AG20443 (cell line): ENCODE results near the gene PCSK5.
"Not testable (repeated sequence)": the region's sequence is repeated elsewhere in the genome, so short reads cannot be mapped to it uniquely, and the experiment has no call there.

Experiments
- DNase-seq: peaks from one replicate; pipeline ENCODE4 v3.0.0; 2012; ENCODE audit warnings: low spot score, mixed read lengths

PCSK5 gene

GRCh38 chr9:76359365-76359764, 468.9 kb downstream of the PCSK5 start:
- DNase-seq = no peak

- no peak for DNase-seq
These were observed 469.3 kb downstream of the PCSK5 start for GRCh38 chr9:76359766-76360165.

GRCh38 chr9:76362332-76363031, 472.0 kb downstream of the PCSK5 start:
- not testable (repeated sequence) for DNase-seq

GRCh38 chr9:76363032-76363395, 472.5 kb downstream of the PCSK5 start:
- no peak for DNase-seq

GRCh38 chr9:76365028-76365427, 474.6 kb downstream of the PCSK5 start:
- DNase-seq = peak; percentile 38

- DNase-seq = no peak
These were observed 475.8 kb downstream of the PCSK5 start for GRCh38 chr9:76366275-76366674.

- no peak for DNase-seq
These were observed 479.1 kb downstream of the PCSK5 start for GRCh38 chr9:76369583-76369982.

- DNase-seq = no peak
These were observed 480.0 kb downstream of the PCSK5 start for GRCh38 chr9:76370396-76371023.

GRCh38 chr9:76371901-76372300, 481.4 kb downstream of the PCSK5 start:
- DNase-seq = no peak

GRCh38 chr9:76372336-76372735, 481.9 kb downstream of the PCSK5 start:
- no peak for DNase-seq

GRCh38 chr9:76373173-76373783, 482.8 kb downstream of the PCSK5 start:
- peak; percentile 55 for DNase-seq

GRCh38 chr9:76373784-76374474, 483.5 kb downstream of the PCSK5 start:
- DNase-seq = no peak

GRCh38 chr9:76374783-76375559, 484.5 kb downstream of the PCSK5 start:
- peak; percentile 86 for DNase-seq

- DNase-seq = no peak
These were observed 487.3 kb downstream of the PCSK5 start for GRCh38 chr9:76377791-76378190.

GRCh38 chr9:76378367-76379073, 488.0 kb downstream of the PCSK5 start:
- DNase-seq = no peak

- no peak for DNase-seq
These were observed 489.0 kb downstream of the PCSK5 start for GRCh38 chr9:76379494-76379893.

GRCh38 chr9:76390656-76391055, 500.2 kb downstream of the PCSK5 start:
- DNase-seq = no peak

GRCh38 chr9:76394195-76394959, 503.9 kb downstream of the PCSK5 start, which contains the start of gene RFK:
TSS of gene RFK (minus strand) at chr9:76394426. CDS start at chr9:76394171, 255 bp downstream.
- DNase-seq = peak; percentile 98

- peak; percentile 52 for DNase-seq
These were observed 504.4 kb downstream of the PCSK5 start for GRCh38 chr9:76394960-76395252.

GRCh38 chr9:76395381-76395780, 504.9 kb downstream of the PCSK5 start:
- no peak for DNase-seq

- DNase-seq = no peak
These were observed 505.7 kb downstream of the PCSK5 start for GRCh38 chr9:76396144-76396543.
